HG03108 (cell line): ENCODE data around the gene RHOG.
"Not testable (repeated sequence)": the region's sequence is repeated elsewhere in the genome, so short reads cannot be mapped to it uniquely, and the experiment has no call there.

Source experiments
- ATAC-seq: cut with Tn5 transposase; IDR thresholded peaks from one replicate; pipeline ENCODE4 v1.9.1; 2021; ENCODE audit warnings: moderate library complexity; ENCODE audit not compliant: unreplicated experiment

RHOG gene

GRCh38 chr11:3834664-3835461 lies 5.9 kb downstream of the RHOG start:
- ATAC-seq: no peak

GRCh38 chr11:3834349-3834663 lies 6.5 kb downstream of the RHOG start:
- ATAC-seq: no peak

- ATAC-seq: no peak
Measured at GRCh38 chr11:3833449-3833848, 7.3 kb downstream of the RHOG start.

- no peak for ATAC-seq
Measured at GRCh38 chr11:3832816-3833215, 7.9 kb downstream of the RHOG start.

- no peak for ATAC-seq
Measured at GRCh38 chr11:3831378-3832239, 9.2 kb downstream of the RHOG start.

- ATAC-seq: no peak
Measured at GRCh38 chr11:3830730-3831129, 10.0 kb downstream of the RHOG start.

- no peak for ATAC-seq
Measured at GRCh38 chr11:3830088-3830487, 10.7 kb downstream of the RHOG start.

- ATAC-seq: no peak
Measured at GRCh38 chr11:3827434-3828186, 13.1 kb downstream of the RHOG start.

GRCh38 chr11:3826721-3827120 lies 14.0 kb downstream of the RHOG start:
- no peak for ATAC-seq

- no peak for ATAC-seq
Measured at GRCh38 chr11:3825473-3826154, 15.1 kb downstream of the RHOG start.

GRCh38 chr11:3824714-3825472 lies 15.9 kb downstream of the RHOG start:
- peak; percentile 50 for ATAC-seq

GRCh38 chr11:3823762-3824506 lies 16.8 kb downstream of the RHOG start:
- ATAC-seq: no peak

- no peak for ATAC-seq
Measured at GRCh38 chr11:3823303-3823702, 17.5 kb downstream of the RHOG start.

GRCh38 chr11:3822312-3822711 lies 18.4 kb downstream of the RHOG start:
- ATAC-seq: no peak

- ATAC-seq: no peak
Measured at GRCh38 chr11:3820971-3821370, 19.8 kb downstream of the RHOG start.

GRCh38 chr11:3817181-3817800 lies 23.5 kb downstream of the RHOG start:
- ATAC-seq: no peak

- no peak for ATAC-seq
Measured at GRCh38 chr11:3816673-3817072, 24.1 kb downstream of the RHOG start.

GRCh38 chr11:3815845-3816244 lies 24.9 kb downstream of the RHOG start:
- ATAC-seq: no peak

GRCh38 chr11:3814832-3815231 lies 25.9 kb downstream of the RHOG start:
- not testable (repeated sequence) for ATAC-seq
